Gastroesophageal sphincter (tissue), 4 donors: ENCODE data around the gene TMEM165. TPM values are rescaled to one million over a fixed set of nuclear protein-coding genes. Genes with fewer than 3 reads are reported as not detected.

ENCODE experiments used
- ATAC-seq: fragments of 150-250 bp; one replicate; pipeline ENCODE4 v1.9.1; 2016; ENCODE audit warnings: mild to moderate bottlenecking, moderate library complexity
- H3K27ac ChIP-seq, 4 donors: fragments of 200-600 bp; sonication (generic) in 3 of 4; 1 replicate in 3 of 4; 2 replicates in 1 of 4; pipeline ENCODE4 v1.5.1; 2016 to 2019
- H3K27me3 ChIP-seq: fragments of 200-600 bp; sonication (generic); one replicate; pipeline ENCODE4 v1.5.1; 2019
- H3K36me3 ChIP-seq, 2 donors: fragments of 200-600 bp; sonication (generic); one replicate each; pipeline ENCODE4 v1.5.1; 2019; ENCODE audit warnings: control low read depth in 1 of 2
- H3K4me1 ChIP-seq, 3 donors: fragments of 200-600 bp; sonication (generic); 1 replicate in 2 of 3; 2 replicates in 1 of 3; pipeline ENCODE4 v1.5.1; 2016 to 2019; ENCODE audit warnings: control low read depth in 2 of 3
- H3K4me3 ChIP-seq, 2 donors: fragments of 200-600 bp; sonication (generic); one replicate each; pipeline ENCODE4 v1.5.1; 2019; ENCODE audit warnings: mild to moderate bottlenecking in 1 of 2, moderate library complexity in 1 of 2
- H3K9me3 ChIP-seq, 3 donors: fragments of 200-600 bp; sonication (generic); one replicate each; pipeline ENCODE4 v1.5.1; 2017 to 2019; ENCODE audit warnings: control low read depth in 2 of 3
- CTCF ChIP-seq, 4 experiments: fragments of 200-600 bp in 2 of 4; fragments of 450-650 bp in 2 of 4; sonication (generic) in 1 of 4; IDR thresholded peaks; one replicate each; pipeline ENCODE4 v1.5.1; 2017 to 2019; ENCODE audit warnings: antibody characterized with exemption in 4 of 4, mild to moderate bottlenecking in 2 of 4, moderate library complexity in 2 of 4
- EP300 ChIP-seq: sonication (generic); formaldehyde crosslinking; IDR thresholded peaks from one replicate; pipeline ENCODE4 v1.6.1; 2017; ENCODE audit warnings: antibody characterized with exemption, mild to moderate bottlenecking
- POLR2A ChIP-seq, 2 donors: fragments of 450-650 bp; IDR thresholded peaks; one replicate each; pipeline ENCODE4 v1.6.1; 2017; ENCODE audit warnings: antibody characterized with exemption in 2 of 2, mild to moderate bottlenecking in 2 of 2, moderate library complexity in 1 of 2
- POLR2AphosphoS5 ChIP-seq: sonication (generic); formaldehyde crosslinking; IDR thresholded peaks from one replicate; pipeline ENCODE4 v1.6.1; 2017; ENCODE audit warnings: antibody characterized with exemption
- WGBS, 2 donors: methylation state at CpG; one replicate each; pipeline ENCODE4 v1.1.5; 2018; ENCODE audit warnings: low coverage in 1 of 2; 5-methylcytosine and 5-hydroxymethylcytosine counted together
- total RNA-seq, 4 donors: library from RNA; depleted of rRNA; stranded (reverse); fragments of >200 nt; gene quantifications; one replicate each; pipeline ENCODE4 v1.1.0, GENCODE V29; 2016

Gene TMEM165
- total RNA-seq, 4 donors from 2014 or later = 136 to 198 (median 169) TPM

- H3K27me3 ChIP-seq = no peaks in the 10 kb centered on the region
- no peaks in the 10 kb centered on the region for H3K4me1 ChIP-seq
- H3K27ac ChIP-seq = no peak overlapping the region
- TF ChIP-seq CTCF (IDR thresholded peaks at IDR 0.05) (no peak), POLR2AphosphoS5 (no peak), POLR2A (IDR thresholded peaks at IDR 0.05) (no peak)
- WGBS, 2 donors = 96 to 100% methylated on average over 1 of the region's 1 CpG
- ATAC-seq = no peak
- no peak overlapping the region for H3K4me3 ChIP-seq
- H3K9me3 ChIP-seq = no peaks in the 10 kb centered on the region
- peaks cover 0 to 70% of the 10 kb centered on the region in 2 donors for H3K36me3 ChIP-seq
These were observed 50.8 kb downstream of the TMEM165 start for GRCh38 chr4:55446578-55446922.

- Histone ChIP-seq H3K27me3 (no peaks in the 10 kb centered on the region), H3K4me3 (no peak overlapping the region), H3K4me1 (no peaks in the 10 kb centered on the region), H3K9me3 (no peaks in the 10 kb centered on the region), H3K36me3 (peaks cover 0 to 70% of the 10 kb centered on the region in 2 donors), H3K27ac (no peak overlapping the region)
- TF ChIP-seq POLR2AphosphoS5 (no peak), EP300 (no peak), CTCF (IDR thresholded peaks at IDR 0.05) (no peak), POLR2A (IDR thresholded peaks at IDR 0.05) (no peak)
- 85 to 86% methylated on average over 9 of the region's 9 CpGs for WGBS, 2 donors
- no peak for ATAC-seq
These were observed 51.5 kb downstream of the TMEM165 start for GRCh38 chr4:55447108-55447708.

- Histone ChIP-seq H3K27me3 (no peaks in the 10 kb centered on the region), H3K9me3 (no peaks in the 10 kb centered on the region), H3K27ac (no peak overlapping the region), H3K4me1 (no peaks in the 10 kb centered on the region), H3K36me3 (peaks cover 0 to 70% of the 10 kb centered on the region in 2 donors), H3K4me3 (no peak overlapping the region)
- TF ChIP-seq CTCF (IDR thresholded peaks at IDR 0.05) (no peak), EP300 (no peak)
- WGBS, 2 donors = 30 to 53% methylated on average over 1 of the region's 1 CpG
- ATAC-seq = no peak
These were observed 52.1 kb downstream of the TMEM165 start for GRCh38 chr4:55447831-55448230.

GRCh38 chr4:55450566-55450965 is 54.8 kb downstream of the TMEM165 start:
- WGBS, 2 donors = 67 to 74% methylated on average over 3 to 5 of the region's 8 CpGs
- no peak overlapping the region for H3K27ac ChIP-seq
- ATAC-seq = no peak
- H3K27me3 ChIP-seq = no peaks in the 10 kb centered on the region
- no peaks in the 10 kb centered on the region for H3K4me1 ChIP-seq
- no peak overlapping the region for H3K4me3 ChIP-seq
- TF ChIP-seq EP300 (no peak), POLR2A (IDR thresholded peaks at IDR 0.05) (no peak), CTCF (IDR thresholded peaks at IDR 0.05) (no peak), POLR2AphosphoS5 (no peak)
- no peaks in the 10 kb centered on the region for H3K9me3 ChIP-seq
- peaks cover 0 to 69% of the 10 kb centered on the region in 2 donors for H3K36me3 ChIP-seq

GRCh38 chr4:55458164-55458563 is 62.4 kb downstream of the TMEM165 start:
- ATAC-seq = no peak
- WGBS, 2 donors = 26 to 30% methylated on average over 2 to 5 of the region's 5 CpGs
- H3K4me1 ChIP-seq = no peaks in the 10 kb centered on the region
- no peak overlapping the region for H3K27ac ChIP-seq
- H3K4me3 ChIP-seq = no peak overlapping the region
- TF ChIP-seq EP300 (no peak), POLR2A (IDR thresholded peaks at IDR 0.05) (no peak), POLR2AphosphoS5 (no peak), CTCF (IDR thresholded peaks at IDR 0.05) (no peak)
- no peaks in the 10 kb centered on the region for H3K9me3 ChIP-seq
- H3K27me3 ChIP-seq = no peaks in the 10 kb centered on the region
- peaks cover 0 to 48% of the 10 kb centered on the region in 2 donors for H3K36me3 ChIP-seq
